HG03097 (cell line): ENCODE results near the gene TSPO.
"Not testable (repeated sequence)": the region's sequence is repeated elsewhere in the genome, so short reads cannot be mapped to it uniquely, and the experiment has no call there.

Experiments
- ATAC-seq: cut with Tn5 transposase; IDR thresholded peaks from one replicate; pipeline ENCODE4 v1.9.1; 2021; ENCODE audit not compliant: unreplicated experiment, low FRiP score

The TSPO gene

GRCh38 chr22:43151251-43152002, at the start of gene TSPO:
TSS of gene TSPO (plus strand) at chr22:43151559. CDS start at chr22:43159239, 7,680 bp downstream.
- no peak for ATAC-seq

- not testable (repeated sequence) for ATAC-seq
Measured at GRCh38 chr22:43104056-43104625, 47.2 kb upstream of the TSPO start.

GRCh38 chr22:43104950-43105349, 46.4 kb upstream of the TSPO start:
- ATAC-seq: not testable (repeated sequence)

- no peak for ATAC-seq
Measured at GRCh38 chr22:43106302-43106701, 45.1 kb upstream of the TSPO start.

GRCh38 chr22:43109511-43109910, 41.8 kb upstream of the TSPO start:
- ATAC-seq: no peak

- ATAC-seq: no peak
Measured at GRCh38 chr22:43109921-43110443, 41.4 kb upstream of the TSPO start.

- no peak for ATAC-seq
Measured at GRCh38 chr22:43110444-43110926, 40.9 kb upstream of the TSPO start, which contains the start of gene BIK. TSS of gene BIK (plus strand) at chr22:43110750. CDS start at chr22:43124023, 13,273 bp downstream.

- no peak for ATAC-seq
Measured at GRCh38 chr22:43110927-43111623, 40.3 kb upstream of the TSPO start.

- ATAC-seq: no peak
Measured at GRCh38 chr22:43113526-43114251, 37.7 kb upstream of the TSPO start.

GRCh38 chr22:43114958-43115357, 36.4 kb upstream of the TSPO start:
- ATAC-seq: no peak

- no peak for ATAC-seq
Measured at GRCh38 chr22:43116932-43117331, 34.4 kb upstream of the TSPO start.

- no peak for ATAC-seq
Measured at GRCh38 chr22:43118024-43118849, 33.1 kb upstream of the TSPO start.

GRCh38 chr22:43118953-43119458, 32.4 kb upstream of the TSPO start:
- ATAC-seq: no peak

GRCh38 chr22:43126501-43127165, 24.7 kb upstream of the TSPO start:
- ATAC-seq: no peak

- no peak for ATAC-seq
Measured at GRCh38 chr22:43127166-43127908, 24.0 kb upstream of the TSPO start.

GRCh38 chr22:43128116-43128515, 23.2 kb upstream of the TSPO start:
- no peak for ATAC-seq

- no peak for ATAC-seq
Measured at GRCh38 chr22:43128928-43129424, 22.4 kb upstream of the TSPO start.
